ENCODE data around the gene SNUPN. TPM values are rescaled to one million over a fixed set of nuclear protein-coding genes. Genes with fewer than 3 reads are reported as not detected.

The SNUPN gene
- total and polyA plus RNA-seq, 9 donors = 20.4 to 35.3 (median 29.2) TPM

GRCh38 chr15:75666823-75667501 lies 41.4 kb upstream of the SNUPN start:
- no peaks in the 10 kb centered on the region for H3K27me3 ChIP-seq
- H3K4me3 ChIP-seq = no peak overlapping the region
- DNase-seq = peak in 1 of 5 donors; percentile 49
- WGBS, 3 donors = 75 to 84% (median 82%) methylated on average over 15 of the region's 15 CpGs
- intact Hi-C loops (cut with DNase I) = no loop called here
- H3K36me3 ChIP-seq = no peaks in the 10 kb centered on the region
- no peaks in the 10 kb centered on the region for H3K4me1 ChIP-seq (ENCODE audit: insufficient read depth)
- peak; percentile 85 for TF ChIP-seq EP300 (IDR thresholded peaks at IDR 0.05)
- TF ChIP-seq CTCF (IDR thresholded peaks at IDR 0.05) = no peak
- TF ChIP-seq POLR2A (IDR thresholded peaks at IDR 0.05) = no peak
- no peaks in the 10 kb centered on the region for H3K9me3 ChIP-seq
- H3K27ac ChIP-seq = no peak overlapping the region

- H3K4me3 ChIP-seq = no peak overlapping the region
- peaks cover 12% of the 10 kb centered on the region for H3K4me1 ChIP-seq (ENCODE audit: insufficient read depth)
- H3K27me3 ChIP-seq = no peaks in the 10 kb centered on the region
- 64 to 83% (median 76%) methylated on average over 11 of the region's 11 CpGs for WGBS, 3 donors
- no peaks in the 10 kb centered on the region for H3K9me3 ChIP-seq
- H3K27ac ChIP-seq = no peak overlapping the region
- intact Hi-C loops (cut with DNase I) = no loop called here
- H3K36me3 ChIP-seq = no peaks in the 10 kb centered on the region
- DNase-seq = no peak
- TF ChIP-seq CTCF (IDR thresholded peaks at IDR 0.05) (no peak), POLR2A (IDR thresholded peaks at IDR 0.05) (no peak)
Observed at GRCh38 chr15:75663931-75664421, 38.5 kb upstream of the SNUPN start.

GRCh38 chr15:75662823-75663519 lies 37.4 kb upstream of the SNUPN start:
- Histone ChIP-seq H3K4me1 (ENCODE audit: insufficient read depth) (peaks cover 12% of the 10 kb centered on the region), H3K27ac (no peak overlapping the region), H3K27me3 (no peaks in the 10 kb centered on the region), H3K36me3 (no peaks in the 10 kb centered on the region), H3K4me3 (no peak overlapping the region), H3K9me3 (no peaks in the 10 kb centered on the region)
- WGBS, 3 donors = 82 to 88% (median 88%) methylated on average over 9 of the region's 9 CpGs
- DNase-seq = no peak
- no peak for TF ChIP-seq CTCF (IDR thresholded peaks at IDR 0.05)
- TF ChIP-seq EP300 (IDR thresholded peaks at IDR 0.05) = no peak
- no peak for TF ChIP-seq POLR2A (IDR thresholded peaks at IDR 0.05)
- intact Hi-C loops (cut with DNase I) = no loop called here

GRCh38 chr15:75661756-75662140 lies 36.2 kb upstream of the SNUPN start:
- Histone ChIP-seq H3K27ac (peak overlapping the region; percentile 76 to 82), H3K4me3 (no peak overlapping the region), H3K36me3 (no peaks in the 10 kb centered on the region), H3K9me3 (no peaks in the 10 kb centered on the region), H3K4me1 (ENCODE audit: insufficient read depth) (peaks cover 12% of the 10 kb centered on the region), H3K27me3 (no peaks in the 10 kb centered on the region)
- DNase-seq = no peak
- no peak for TF ChIP-seq POLR2A (IDR thresholded peaks at IDR 0.05)
- no peak for TF ChIP-seq EP300 (IDR thresholded peaks at IDR 0.05)
- no peak for TF ChIP-seq CTCF (IDR thresholded peaks at IDR 0.05)
- 65 to 66% (median 66%) methylated on average over 3 of the region's 3 CpGs for WGBS, 3 donors
- intact Hi-C loops (cut with DNase I) = no loop called here
